Trophoblast cell (in vitro differentiated cells and primary cell): ENCODE measurements around the gene H3-3A.
A peak's percentile ranks its signal among the peaks of the same experiment; 100 is the strongest.

Experiments
- DNase-seq, 2 donors: peaks; one replicate each; pipeline ENCODE4 v3.0.0-alpha.2; 2016
- H2AFZ ChIP-seq: 2 replicates; pipeline ENCODE4 v1.6.1; 2013; ENCODE audit warnings: low read length, moderate library complexity, mild to moderate bottlenecking; ENCODE audit not compliant: insufficient read depth, poor library complexity
- H2AK5ac ChIP-seq: 2 replicates; pipeline ENCODE4 v1.6.1; 2013; ENCODE audit warnings: mild to moderate bottlenecking, low read length
- H2BK120ac ChIP-seq: 2 replicates; pipeline ENCODE4 v1.6.1; 2013; ENCODE audit warnings: low read length, mild to moderate bottlenecking, moderate library complexity; ENCODE audit not compliant: insufficient read depth, poor library complexity
- H2BK12ac ChIP-seq: 2 replicates; pipeline ENCODE4 v1.6.1; 2013; ENCODE audit warnings: mild to moderate bottlenecking, low read length, moderate library complexity
- H2BK5ac ChIP-seq: 2 replicates; pipeline ENCODE4 v1.6.1; 2013; ENCODE audit warnings: low read length, low read depth, moderate library complexity, mild to moderate bottlenecking; ENCODE audit not compliant: poor library complexity
- H3K14ac ChIP-seq: 2 replicates; pipeline ENCODE4 v1.6.1; 2013; ENCODE audit warnings: mild to moderate bottlenecking, low read length
- H3K18ac ChIP-seq: 2 replicates; pipeline ENCODE4 v1.6.1; 2013; ENCODE audit warnings: mild to moderate bottlenecking, low read length
- H3K23ac ChIP-seq: 2 replicates; pipeline ENCODE4 v1.6.1; 2013; ENCODE audit warnings: low read length
- H3K27ac ChIP-seq: 2 replicates; pipeline ENCODE4 v1.5.1; 2013; ENCODE audit warnings: low read depth, mild to moderate bottlenecking, inconsistent platforms, low read length, moderate library complexity
- H3K27me3 ChIP-seq: 2 replicates; pipeline ENCODE4 v1.6.1; 2013; ENCODE audit warnings: inconsistent platforms, mild to moderate bottlenecking, low read length, moderate library complexity; ENCODE audit not compliant: insufficient read depth
- H3K36me3 ChIP-seq, 2 experiments: 1 replicate in 1 of 2; 2 replicates in 1 of 2; pipeline ENCODE4 v1.6.1; 2013; ENCODE audit warnings: low read length in 2 of 2, mild to moderate bottlenecking in 2 of 2, moderate library complexity in 1 of 2; ENCODE audit not compliant: insufficient read depth in 2 of 2, control insufficient read depth in 1 of 2
- H3K4ac ChIP-seq: 2 replicates; pipeline ENCODE4 v1.6.1; 2013; ENCODE audit warnings: low read depth, mild to moderate bottlenecking, low read length, moderate library complexity
- H3K4me1 ChIP-seq, 2 experiments: 1 replicate in 1 of 2; 2 replicates in 1 of 2; pipeline ENCODE4 v1.6.1; 2013; ENCODE audit warnings: low read length in 2 of 2, mild to moderate bottlenecking in 2 of 2, moderate library complexity in 1 of 2; ENCODE audit not compliant: insufficient read depth in 2 of 2, control insufficient read depth in 1 of 2
- H3K4me2 ChIP-seq: 2 replicates; pipeline ENCODE4 v1.6.1; 2013; ENCODE audit warnings: inconsistent platforms, mild to moderate bottlenecking, low read length, moderate library complexity
- H3K4me3 ChIP-seq: 2 replicates; pipeline ENCODE4 v1.5.1; 2013; ENCODE audit warnings: mild to moderate bottlenecking, low read depth, low read length, inconsistent platforms
- H3K79me1 ChIP-seq: one replicate; pipeline ENCODE4 v1.6.1; 2013; ENCODE audit warnings: low read length
- H3K79me2 ChIP-seq: 2 replicates; pipeline ENCODE4 v1.6.1; 2013; ENCODE audit warnings: low read length, mild to moderate bottlenecking; ENCODE audit not compliant: control insufficient read depth, insufficient read depth, poor library complexity
- H3K9ac ChIP-seq: 2 replicates; pipeline ENCODE4 v1.6.1; 2013; ENCODE audit warnings: mild to moderate bottlenecking, low read length
- H3K9me3 ChIP-seq: 2 replicates; pipeline ENCODE4 v1.6.1; 2013; ENCODE audit warnings: low read depth, mild to moderate bottlenecking, control low read depth, inconsistent platforms, low read length; ENCODE audit not compliant: insufficient read depth
- H4K12ac ChIP-seq: 2 replicates; pipeline ENCODE4 v1.6.1; 2013; ENCODE audit warnings: low read depth, mild to moderate bottlenecking, low read length, moderate library complexity
- H4K8ac ChIP-seq: 2 replicates; pipeline ENCODE4 v1.6.1; 2013; ENCODE audit warnings: low read depth, mild to moderate bottlenecking, low read length, moderate library complexity
- H4K91ac ChIP-seq: one replicate; pipeline ENCODE4 v1.6.1; 2013; ENCODE audit warnings: low read depth, mild to moderate bottlenecking, low read length, moderate library complexity
- WGBS: extraction: QIAGEN DNeasy Blood & Tissue Kit; methylation state at CpG from one replicate; pipeline ENCODE4 v1.1.7; 2013; ENCODE audit warnings: missing lambda C conversion rate; ENCODE audit not compliant: insufficient read length, insufficient coverage; ENCODE audit errors: extremely low coverage; 5-methylcytosine and 5-hydroxymethylcytosine counted together

Gene H3-3A

GRCh38 chr1:226021801-226022200 is 40.7 kb upstream of the H3-3A start:
- no peaks in the 10 kb centered on the region for H3K79me2 ChIP-seq
- no peak overlapping the region for H3K4me3 ChIP-seq
- no peaks in the 10 kb centered on the region for H3K27me3 ChIP-seq
- no peak overlapping the region for H2AK5ac ChIP-seq
- H3K9ac ChIP-seq = no peak overlapping the region
- no peak for DNase-seq
- H3K18ac ChIP-seq = no peak overlapping the region
- no peak overlapping the region for H3K4me2 ChIP-seq
- H4K12ac ChIP-seq = no peak overlapping the region
- H4K91ac ChIP-seq = no peak overlapping the region
- no peak overlapping the region for H2BK12ac ChIP-seq
- H3K14ac ChIP-seq = no peak overlapping the region
- H4K8ac ChIP-seq = no peak overlapping the region
- H3K4me1 ChIP-seq = no peaks in the 10 kb centered on the region
- no peak overlapping the region for H2BK5ac ChIP-seq
- no CpG with 5 or more reads among the region's 2 CpGs for WGBS
- H3K9me3 ChIP-seq = peaks cover 2% of the 10 kb centered on the region
- H2AFZ ChIP-seq = no peak overlapping the region
- H2BK120ac ChIP-seq = no peak overlapping the region
- H3K79me1 ChIP-seq = no peaks in the 10 kb centered on the region
- no peak overlapping the region for H3K23ac ChIP-seq
- no peaks in the 10 kb centered on the region for H3K36me3 ChIP-seq
- H3K4ac ChIP-seq = no peak overlapping the region
- no peak overlapping the region for H3K27ac ChIP-seq

GRCh38 chr1:226023735-226024134 is 38.8 kb upstream of the H3-3A start:
- Histone ChIP-seq H4K12ac (no peak overlapping the region), H3K18ac (no peak overlapping the region), H4K8ac (no peak overlapping the region), H3K79me1 (no peaks in the 10 kb centered on the region), H3K4me2 (no peak overlapping the region), H3K14ac (no peak overlapping the region), H3K4me3 (no peak overlapping the region), H3K23ac (no peak overlapping the region), H2BK120ac (no peak overlapping the region), H3K79me2 (no peaks in the 10 kb centered on the region), H3K9me3 (peaks cover 2% of the 10 kb centered on the region), H3K4ac (no peak overlapping the region), H3K36me3 (no peaks in the 10 kb centered on the region), H3K27me3 (no peaks in the 10 kb centered on the region), H3K4me1 (no peaks in the 10 kb centered on the region), H3K9ac (no peak overlapping the region), H4K91ac (no peak overlapping the region), H2AK5ac (no peak overlapping the region), H3K27ac (no peak overlapping the region), H2BK5ac (no peak overlapping the region), H2BK12ac (no peak overlapping the region), H2AFZ (no peak overlapping the region)
- WGBS = no CpG with 5 or more reads among the region's 5 CpGs
- no peak for DNase-seq

- H2AK5ac ChIP-seq = no peak overlapping the region
- H3K4me1 ChIP-seq = no peaks in the 10 kb centered on the region
- no peak overlapping the region for H2BK120ac ChIP-seq
- no peaks in the 10 kb centered on the region for H3K79me2 ChIP-seq
- no peaks in the 10 kb centered on the region for H3K9me3 ChIP-seq
- no peak overlapping the region for H4K91ac ChIP-seq
- no peak overlapping the region for H4K8ac ChIP-seq
- H2BK12ac ChIP-seq = no peak overlapping the region
- H3K4ac ChIP-seq = no peak overlapping the region
- no peak overlapping the region for H3K23ac ChIP-seq
- no peaks in the 10 kb centered on the region for H3K79me1 ChIP-seq
- no peak overlapping the region for H3K4me2 ChIP-seq
- H3K27ac ChIP-seq = no peak overlapping the region
- H3K27me3 ChIP-seq = no peaks in the 10 kb centered on the region
- WGBS = no CpG with 5 or more reads among the region's 2 CpGs
- H3K14ac ChIP-seq = no peak overlapping the region
- no peak overlapping the region for H2AFZ ChIP-seq
- H3K9ac ChIP-seq = no peak overlapping the region
- H3K4me3 ChIP-seq = no peak overlapping the region
- H4K12ac ChIP-seq = no peak overlapping the region
- no peak overlapping the region for H3K18ac ChIP-seq
- DNase-seq = peak in 1 of 2 donors; percentile 17
- H3K36me3 ChIP-seq = no peaks in the 10 kb centered on the region
- H2BK5ac ChIP-seq = no peak overlapping the region
These were observed 35.7 kb upstream of the H3-3A start for GRCh38 chr1:226026833-226027232.

GRCh38 chr1:226027538-226028217 is 34.8 kb upstream of the H3-3A start:
- Histone ChIP-seq H3K9ac (no peak overlapping the region), H2AK5ac (no peak overlapping the region), H3K36me3 (no peaks in the 10 kb centered on the region), H3K79me1 (no peaks in the 10 kb centered on the region), H3K79me2 (no peaks in the 10 kb centered on the region), H4K91ac (no peak overlapping the region), H3K4me3 (no peak overlapping the region), H3K27me3 (no peaks in the 10 kb centered on the region), H3K14ac (no peak overlapping the region), H3K18ac (no peak overlapping the region), H2AFZ (no peak overlapping the region), H4K8ac (no peak overlapping the region), H3K4ac (no peak overlapping the region), H3K4me2 (no peak overlapping the region), H3K4me1 (no peaks in the 10 kb centered on the region), H3K9me3 (no peaks in the 10 kb centered on the region), H2BK12ac (no peak overlapping the region), H2BK120ac (no peak overlapping the region), H3K23ac (no peak overlapping the region), H3K27ac (no peak overlapping the region), H2BK5ac (no peak overlapping the region), H4K12ac (no peak overlapping the region)
- DNase-seq = no peak
- no CpG with 5 or more reads among the region's 5 CpGs for WGBS
